Neural cell (in vitro differentiated cells): ENCODE measurements around the gene SWT1. TPM values are rescaled to one million over a fixed set of nuclear protein-coding genes. Genes with fewer than 3 reads are reported as not detected.

Experiments used
- H2AFZ ChIP-seq: fragments of 200-600, 300-800 bp; sonication (generic), shearing (Covaris generic); 2 replicates; pipeline ENCODE4 v1.6.0; 2014; ENCODE audit warnings: low read depth, mild to moderate bottlenecking, antibody characterized with exemption, low read length, moderate library complexity
- H3F3A ChIP-seq: fragments of 200-600 bp; shearing (Covaris generic); 2 replicates; pipeline ENCODE4 v1.6.1; 2016; ENCODE audit warnings: mild to moderate bottlenecking, moderate library complexity, mixed read lengths, antibody characterized with exemption, low read length; ENCODE audit not compliant: insufficient read depth, poor library complexity, severe bottlenecking
- H3K27ac ChIP-seq: fragments of 200-600, 300-800 bp; sonication (generic), shearing (Covaris generic); 2 replicates; pipeline ENCODE4 v1.5.1; 2014; ENCODE audit warnings: mild to moderate bottlenecking, low read length, moderate library complexity
- H3K27me3 ChIP-seq: fragments of 300-800, 200-600 bp; sonication (generic), shearing (Covaris generic); 2 replicates; pipeline ENCODE4 v1.6.0; 2014; ENCODE audit warnings: mild to moderate bottlenecking, low read depth, low read length, moderate library complexity; ENCODE audit not compliant: insufficient read depth
- H3K36me3 ChIP-seq: fragments of 300-800, 200-600 bp; sonication (generic), shearing (Covaris generic); 2 replicates; pipeline ENCODE4 v1.5.1; 2014; ENCODE audit warnings: mild to moderate bottlenecking, antibody characterized with exemption, low read length, moderate library complexity; ENCODE audit not compliant: insufficient read depth
- H3K4me2 ChIP-seq: fragments of 300-800, 200-600 bp; sonication (generic), shearing (Covaris generic); 2 replicates; pipeline ENCODE4 v1.6.0; 2014; ENCODE audit warnings: mild to moderate bottlenecking, low read length
- H3K4me3 ChIP-seq: fragments of 300-800, 200-600 bp; sonication (generic), shearing (Covaris generic); 2 replicates; pipeline ENCODE4 v1.5.1; 2014; ENCODE audit warnings: mild to moderate bottlenecking, low read length, moderate library complexity
- H3K79me2 ChIP-seq: fragments of 200-600 bp; shearing (Covaris generic); replicated peaks from 2 replicates; pipeline ENCODE4 v1.6.0; 2014; ENCODE audit warnings: mild to moderate bottlenecking, low read length, moderate library complexity; ENCODE audit not compliant: insufficient read depth
- H3K9ac ChIP-seq: fragments of 300-800, 200-600 bp; sonication (generic), shearing (Covaris generic); 2 replicates; pipeline ENCODE4 v1.6.1; 2016; ENCODE audit warnings: mild to moderate bottlenecking, low read length, mixed read lengths
- H3K9me2 ChIP-seq: fragments of 200-600 bp; shearing (Covaris generic); 2 replicates; pipeline ENCODE4 v1.6.1; 2016; ENCODE audit warnings: mild to moderate bottlenecking, low read length, mixed read lengths; ENCODE audit not compliant: insufficient read depth
- H3K9me3 ChIP-seq: fragments of 200-600, 300-800 bp; sonication (generic), shearing (Covaris generic); 2 replicates; pipeline ENCODE4 v1.6.1; 2016; ENCODE audit warnings: mild to moderate bottlenecking, mixed run types, low read length, moderate library complexity, mixed read lengths
- H4K20me1 ChIP-seq: fragments of 200-600 bp; shearing (Covaris generic); 2 replicates; pipeline ENCODE4 v1.6.1; 2016; ENCODE audit warnings: mild to moderate bottlenecking, mixed run types; ENCODE audit not compliant: insufficient read depth
- CTCF ChIP-seq: fragments of 450-650 bp; IDR thresholded peaks from 2 replicates; pipeline ENCODE4 v1.5.1; 2014; ENCODE audit warnings: antibody characterized with exemption, mild to moderate bottlenecking, moderate library complexity; ENCODE audit not compliant: poor library complexity, severe bottlenecking
- EP300 ChIP-seq: fragments of 450-650 bp; conservative IDR thresholded peaks from 2 replicates; pipeline ENCODE4 v1.6.1; 2014; ENCODE audit warnings: antibody characterized with exemption, mild to moderate bottlenecking, moderate library complexity; ENCODE audit not compliant: poor library complexity, severe bottlenecking
- EZH2 ChIP-seq: fragments of 200-600, 300-800 bp; shearing (Covaris generic), sonication (generic); IDR thresholded peaks from 2 replicates; pipeline ENCODE4 v1.6.1; 2014; ENCODE audit warnings: antibody characterized with exemption, low read length, borderline replicate concordance, mild to moderate bottlenecking; ENCODE audit not compliant: insufficient read depth, poor library complexity, severe bottlenecking
- MXI1 ChIP-seq: fragments of 450-650 bp; conservative IDR thresholded peaks from 2 replicates; pipeline ENCODE4 v1.6.1; 2014; ENCODE audit warnings: antibody characterized with exemption, mild to moderate bottlenecking; ENCODE audit not compliant: poor library complexity, severe bottlenecking
- POLR2AphosphoS5 ChIP-seq: IDR thresholded peaks from 2 replicates; pipeline ENCODE4 v1.6.1; 2012
- RAD21 ChIP-seq: fragments of 450-650 bp; conservative IDR thresholded peaks from 2 replicates; pipeline ENCODE4 v1.6.1; 2014; ENCODE audit warnings: antibody characterized with exemption, mild to moderate bottlenecking, moderate library complexity
- REST ChIP-seq: IDR thresholded peaks from 2 replicates; pipeline ENCODE4 v1.6.1; 2012; ENCODE audit warnings: borderline replicate concordance
- SMC3 ChIP-seq: fragments of 450-650 bp; conservative IDR thresholded peaks from 2 replicates; pipeline ENCODE4 v1.6.1; 2014; ENCODE audit warnings: antibody characterized with exemption, mild to moderate bottlenecking, moderate library complexity; ENCODE audit not compliant: poor library complexity
- TAF1 ChIP-seq: IDR thresholded peaks from 2 replicates; pipeline ENCODE4 v1.6.1; 2012; ENCODE audit warnings: low read depth
- polyA plus RNA-seq: library from polyadenylated mRNA; depleted of rRNA; stranded (reverse); fragments of >200 nt; gene quantifications from 2 replicates; pipeline ENCODE4 v1.2.3, GENCODE V29; 2014

SWT1 gene
- polyA plus RNA-seq, 1 donor from 2014 or later, result 9.3 TPM

- Histone ChIP-seq H3K4me2 (no peak overlapping the region), H3K36me3 (peaks cover 40% of the 10 kb centered on the region), H3K27ac (no peak overlapping the region), H3K27me3 (no peaks in the 10 kb centered on the region), H3K4me3 (no peak overlapping the region), H4K20me1 (no peaks in the 10 kb centered on the region), H3K9me3 (no peaks in the 10 kb centered on the region), H3K9me2 (no peaks in the 10 kb centered on the region), H2AFZ (no peak overlapping the region), H3K79me2 (no peaks in the 10 kb centered on the region), H3K9ac (no peak overlapping the region), H3F3A (no peaks in the 10 kb centered on the region)
- TF ChIP-seq EZH2, result no peak
- TF ChIP-seq RAD21, result no peak
- no peak for TF ChIP-seq POLR2AphosphoS5
- no peak for TF ChIP-seq REST
- no peak for TF ChIP-seq CTCF
- no peak for TF ChIP-seq SMC3
- TF ChIP-seq MXI1, result no peak
- TF ChIP-seq EP300, result no peak
- no peak for TF ChIP-seq TAF1
Observed at GRCh38 chr1:185297982-185298381, 141.0 kb downstream of the SWT1 start.

GRCh38 chr1:185300152-185300551, 143.2 kb downstream of the SWT1 start:
- Histone ChIP-seq H3K27me3 (no peaks in the 10 kb centered on the region), H3K9me3 (no peaks in the 10 kb centered on the region), H2AFZ (no peak overlapping the region), H3K4me2 (no peak overlapping the region), H3K9me2 (no peaks in the 10 kb centered on the region), H4K20me1 (no peaks in the 10 kb centered on the region), H3K27ac (no peak overlapping the region), H3K36me3 (peaks cover 43% of the 10 kb centered on the region), H3K79me2 (no peaks in the 10 kb centered on the region), H3K9ac (no peak overlapping the region), H3K4me3 (no peak overlapping the region), H3F3A (no peaks in the 10 kb centered on the region)
- TF ChIP-seq MXI1 (no peak), POLR2AphosphoS5 (no peak), CTCF (no peak), RAD21 (no peak), SMC3 (no peak), EZH2 (no peak), TAF1 (no peak), EP300 (no peak), REST (no peak)
